Fibroblast of pulmonary artery (primary cell): ENCODE results near the gene CIITA.
A peak's percentile ranks its signal among the peaks of the same experiment; 100 is the strongest.
"Not testable (repeated sequence)": the region's sequence is repeated elsewhere in the genome, so short reads cannot be mapped to it uniquely, and the experiment has no call there.

ENCODE experiments used
- DNase-seq: peaks from one replicate; pipeline ENCODE4 v3.0.0-alpha.2; 2010; ENCODE audit warnings: low read depth
- H3K4me3 ChIP-seq: replicated peaks from 2 replicates; pipeline ENCODE4 v1.5.1; 2011; ENCODE audit warnings: low read depth, mild to moderate bottlenecking, control low read depth, low read length, moderate library complexity
- CTCF ChIP-seq: IDR thresholded peaks from 2 replicates; pipeline ENCODE4 v1.5.1; 2011; ENCODE audit warnings: mild to moderate bottlenecking, control low read depth, low read length, inconsistent platforms; ENCODE audit errors: missing control alignments

Gene CIITA

GRCh38 chr16:10964039-10964890 lies 87.3 kb downstream of the CIITA start:
- peak; percentile 92 for TF ChIP-seq CTCF
- peak; percentile 85 for DNase-seq
- H3K4me3 ChIP-seq: no peak overlapping the region

GRCh38 chr16:10964891-10965326 lies 87.9 kb downstream of the CIITA start:
- TF ChIP-seq CTCF: no peak
- DNase-seq: no peak
- no peak overlapping the region for H3K4me3 ChIP-seq

- no peak for DNase-seq
These were observed 88.5 kb downstream of the CIITA start for GRCh38 chr16:10965440-10966061.

GRCh38 chr16:10966129-10966528 lies 89.1 kb downstream of the CIITA start:
- no peak for TF ChIP-seq CTCF
- no peak overlapping the region for H3K4me3 ChIP-seq
- DNase-seq: no peak

More at GRCh38 chr16:10965440-10966061, 88.5 kb downstream of the CIITA start:
- H3K4me3 ChIP-seq: no peak overlapping the region
- no peak for TF ChIP-seq CTCF

GRCh38 chr16:10966559-10966958 lies 89.6 kb downstream of the CIITA start:
- H3K4me3 ChIP-seq, DNase-seq: not testable (repeated sequence)

- H3K4me3 ChIP-seq: no peak overlapping the region
- no peak for DNase-seq
- no peak for TF ChIP-seq CTCF
These were observed 91.0 kb downstream of the CIITA start for GRCh38 chr16:10967986-10968385.

- DNase-seq: no peak
- H3K4me3 ChIP-seq: no peak overlapping the region
- no peak for TF ChIP-seq CTCF
These were observed 91.5 kb downstream of the CIITA start for GRCh38 chr16:10968498-10968897.
